GM19193 (cell line): ENCODE data around the gene RPS6KA2.

Experiments used
- POLR2A ChIP-seq: IDR thresholded peaks from 4 replicates; pipeline ENCODE4 v1.6.1; 2011; ENCODE audit not compliant: insufficient read depth, insufficient read length; ENCODE audit errors: extremely low read depth

The RPS6KA2 gene

DNA sequence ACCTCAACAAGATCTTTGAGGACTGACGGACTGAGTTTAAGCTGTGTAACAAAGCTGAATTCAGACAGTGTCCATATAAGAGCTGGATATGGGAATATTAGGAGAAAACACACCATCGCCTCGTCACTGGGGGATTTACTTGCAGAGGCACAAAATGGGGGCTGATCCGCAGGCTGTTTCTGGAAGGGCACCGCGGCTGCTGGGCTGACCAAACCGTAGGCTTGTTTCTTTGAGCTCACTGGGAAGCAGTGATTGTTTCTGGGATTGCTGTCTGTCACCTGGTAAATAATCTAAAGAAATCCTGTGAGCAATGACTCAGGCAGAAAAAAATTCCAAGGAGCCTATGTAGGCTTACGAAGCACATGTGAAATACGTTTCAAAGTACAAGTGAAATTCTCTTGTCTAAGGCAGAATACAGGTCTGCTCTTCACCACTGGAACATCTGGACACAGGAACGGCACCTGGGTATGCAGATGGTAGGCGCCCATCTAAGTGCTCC, 180.4 kb downstream of the RPS6KA2 start:
- no peak for TF ChIP-seq POLR2A

DNA sequence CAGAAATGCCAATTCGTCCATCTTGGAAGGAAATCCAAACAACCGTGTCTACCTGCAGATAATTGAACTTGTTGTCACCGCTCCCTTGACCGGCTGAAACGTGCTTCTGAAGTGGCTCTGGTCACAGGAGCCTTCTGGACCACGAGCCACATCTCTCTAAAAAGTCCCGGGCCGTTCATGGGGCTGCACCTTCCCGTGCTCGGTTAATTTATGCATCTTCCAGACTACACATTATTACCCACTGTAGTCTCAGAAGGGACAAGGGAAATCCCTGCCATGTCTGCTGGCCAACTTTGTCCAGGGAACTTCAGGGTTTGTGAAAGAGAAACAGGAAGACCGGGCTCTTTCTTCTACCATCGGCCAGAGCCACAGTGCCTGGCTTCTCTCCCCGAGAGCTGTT, 180.9 kb downstream of the RPS6KA2 start:
- no peak for TF ChIP-seq POLR2A

DNA sequence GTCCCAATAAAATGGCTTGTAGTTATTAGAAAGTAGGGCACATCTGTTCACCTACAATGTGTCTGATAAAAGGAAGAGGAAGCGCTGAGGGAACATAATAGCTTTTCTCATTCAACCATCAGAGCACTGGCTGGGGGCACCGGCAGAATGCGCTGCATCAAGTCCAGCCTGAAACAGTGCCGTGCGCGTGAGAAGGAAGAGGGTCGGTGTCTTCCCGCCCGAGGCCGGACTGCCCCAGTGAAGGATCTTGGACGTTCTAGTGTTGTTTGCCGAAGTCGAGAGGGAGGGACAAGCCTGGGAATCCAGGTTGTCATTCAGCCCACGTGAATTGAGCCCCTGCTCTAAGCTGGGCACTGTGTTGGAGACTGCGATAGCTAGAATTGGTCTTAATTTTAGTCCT, 182.6 kb downstream of the RPS6KA2 start:
- no peak for TF ChIP-seq POLR2A

DNA sequence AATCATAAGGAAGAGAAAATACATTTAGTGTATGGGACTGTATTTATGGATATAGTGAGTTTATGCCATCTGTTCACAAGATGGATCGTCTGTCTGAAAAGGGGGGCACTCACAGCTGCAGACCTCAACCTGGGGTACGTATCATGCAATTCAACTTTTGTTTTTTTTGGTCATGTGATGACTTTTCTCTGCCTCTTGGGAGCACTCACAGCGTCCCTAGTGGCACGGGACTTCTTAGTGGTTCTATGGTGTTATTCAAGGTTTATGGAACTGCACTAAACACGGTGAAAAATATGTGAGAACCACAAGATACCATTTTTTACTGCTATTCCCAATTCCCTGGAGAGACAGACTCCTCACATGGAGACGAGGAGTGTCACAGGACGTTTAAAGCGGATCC, 183.9 kb downstream of the RPS6KA2 start:
- TF ChIP-seq POLR2A = no peak

DNA sequence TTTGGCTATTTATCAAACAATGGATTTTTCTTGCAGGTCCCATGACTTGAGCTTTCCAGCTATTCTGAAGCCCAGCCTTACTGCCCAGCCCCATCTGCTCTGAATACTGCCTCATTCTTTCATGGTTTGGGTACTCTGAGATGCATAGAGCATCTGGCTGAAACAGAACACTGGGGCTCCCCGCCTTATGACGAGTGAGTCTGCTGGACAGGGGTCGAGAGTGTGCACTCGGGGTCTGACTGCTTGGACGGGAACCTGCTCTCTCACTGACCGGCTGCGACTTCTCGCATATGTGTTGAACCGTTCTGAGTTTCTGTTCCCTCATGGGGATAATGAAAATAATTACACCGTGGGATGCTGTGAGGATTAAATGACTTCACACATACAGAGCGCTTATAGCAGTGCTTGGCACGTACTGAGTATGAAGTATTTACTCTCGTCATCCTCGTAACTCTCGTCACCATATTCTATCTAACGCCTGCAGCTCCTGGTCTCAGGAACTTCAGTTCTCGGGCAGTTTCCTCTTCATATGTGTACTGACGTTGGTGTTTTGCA, 184.8 kb downstream of the RPS6KA2 start:
- no peak for TF ChIP-seq POLR2A

DNA sequence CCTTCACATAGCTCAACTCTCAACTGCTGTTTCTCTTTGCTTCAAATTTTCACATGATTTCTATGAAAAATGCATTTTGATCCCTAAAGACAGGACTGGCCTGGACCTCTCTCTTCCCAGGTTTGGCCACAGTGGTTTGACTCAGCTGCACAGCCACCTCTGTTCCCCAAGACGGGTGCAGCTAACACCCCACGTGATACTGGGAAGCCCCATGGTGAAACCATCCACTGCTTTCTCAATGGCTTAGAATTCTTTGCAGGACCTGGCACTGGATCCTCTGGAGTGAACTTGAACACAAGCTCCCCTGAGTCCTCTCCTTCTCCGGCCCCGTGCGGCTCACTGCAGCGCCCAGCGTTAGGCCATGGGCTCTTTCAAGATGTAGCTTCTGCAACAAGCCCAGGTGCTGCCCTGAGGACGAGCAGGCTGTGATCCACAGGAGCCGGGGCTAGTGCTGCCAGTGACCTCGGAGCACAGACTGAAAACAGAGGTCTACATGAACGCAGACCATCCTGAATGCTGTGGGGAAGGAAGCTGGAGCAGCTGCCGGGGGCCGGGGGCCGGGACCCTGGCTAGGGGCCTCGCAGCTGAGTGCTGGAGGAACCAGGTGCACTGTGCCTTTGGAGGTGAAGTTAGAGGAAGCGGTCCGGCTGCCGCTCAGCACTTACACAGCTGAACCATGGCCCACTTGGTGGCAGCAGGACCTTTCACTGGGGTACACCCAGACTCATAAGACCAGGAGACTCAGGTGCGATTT, 185.5 kb downstream of the RPS6KA2 start:
- no peak for TF ChIP-seq POLR2A

- no peak for TF ChIP-seq POLR2A
Measured at GRCh38 chr6:166440729-166441128, 186.3 kb downstream of the RPS6KA2 start.

DNA sequence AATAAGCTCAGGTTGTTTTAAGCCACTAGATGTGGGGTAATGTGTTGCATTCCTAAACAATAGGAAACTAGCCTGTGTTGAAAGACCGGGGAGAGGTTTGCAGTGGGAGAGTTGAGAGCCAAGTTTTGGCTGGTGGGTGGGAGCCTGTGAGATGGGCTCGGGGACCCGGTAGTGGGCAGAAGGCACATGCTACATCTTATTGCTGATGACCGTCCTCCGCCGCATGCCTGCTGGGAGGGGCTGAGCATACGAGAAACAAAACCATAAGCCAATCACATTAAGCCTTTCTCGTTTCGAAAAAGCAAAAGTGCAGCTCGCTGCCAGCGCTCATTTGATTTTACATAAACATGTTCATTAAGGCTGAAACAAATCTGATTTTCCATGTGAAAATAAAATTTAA, 186.9 kb downstream of the RPS6KA2 start:
- TF ChIP-seq POLR2A = no peak

- TF ChIP-seq POLR2A = no peak
Measured at GRCh38 chr6:166439366-166440091, 187.5 kb downstream of the RPS6KA2 start.

DNA sequence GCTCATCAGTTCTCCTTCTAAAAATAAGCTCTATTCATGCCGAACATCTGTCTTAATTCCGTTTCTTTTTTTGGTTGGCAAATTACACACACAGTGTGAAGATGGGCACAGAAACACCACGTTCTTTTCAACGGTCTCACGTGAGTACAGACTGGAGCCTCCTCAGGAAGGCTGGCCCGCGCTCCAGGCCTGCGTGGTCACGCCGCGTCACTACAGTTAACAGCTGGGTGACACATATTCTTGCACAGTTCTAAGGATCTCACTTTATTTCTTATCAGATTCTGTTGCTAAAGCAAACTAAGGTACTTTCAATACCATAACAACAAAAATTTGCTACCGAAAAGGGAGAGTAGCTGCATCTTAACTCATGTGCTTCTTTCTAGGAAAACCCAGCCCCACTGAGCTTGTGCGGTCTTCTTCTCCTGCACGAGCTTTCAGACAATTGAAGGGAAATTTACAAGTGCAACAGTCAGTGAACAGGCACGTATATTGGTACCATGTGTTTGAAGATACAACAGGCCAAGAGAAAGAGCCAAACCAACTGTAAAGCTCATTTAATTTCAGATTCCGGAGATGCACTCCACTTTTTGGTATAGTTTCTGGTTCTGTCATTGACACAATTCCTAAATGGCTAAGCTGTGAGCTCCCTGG, 188.7 kb downstream of the RPS6KA2 start:
- TF ChIP-seq POLR2A = no peak

- no peak for TF ChIP-seq POLR2A
Measured at GRCh38 chr6:166437661-166438060, 189.4 kb downstream of the RPS6KA2 start.

DNA sequence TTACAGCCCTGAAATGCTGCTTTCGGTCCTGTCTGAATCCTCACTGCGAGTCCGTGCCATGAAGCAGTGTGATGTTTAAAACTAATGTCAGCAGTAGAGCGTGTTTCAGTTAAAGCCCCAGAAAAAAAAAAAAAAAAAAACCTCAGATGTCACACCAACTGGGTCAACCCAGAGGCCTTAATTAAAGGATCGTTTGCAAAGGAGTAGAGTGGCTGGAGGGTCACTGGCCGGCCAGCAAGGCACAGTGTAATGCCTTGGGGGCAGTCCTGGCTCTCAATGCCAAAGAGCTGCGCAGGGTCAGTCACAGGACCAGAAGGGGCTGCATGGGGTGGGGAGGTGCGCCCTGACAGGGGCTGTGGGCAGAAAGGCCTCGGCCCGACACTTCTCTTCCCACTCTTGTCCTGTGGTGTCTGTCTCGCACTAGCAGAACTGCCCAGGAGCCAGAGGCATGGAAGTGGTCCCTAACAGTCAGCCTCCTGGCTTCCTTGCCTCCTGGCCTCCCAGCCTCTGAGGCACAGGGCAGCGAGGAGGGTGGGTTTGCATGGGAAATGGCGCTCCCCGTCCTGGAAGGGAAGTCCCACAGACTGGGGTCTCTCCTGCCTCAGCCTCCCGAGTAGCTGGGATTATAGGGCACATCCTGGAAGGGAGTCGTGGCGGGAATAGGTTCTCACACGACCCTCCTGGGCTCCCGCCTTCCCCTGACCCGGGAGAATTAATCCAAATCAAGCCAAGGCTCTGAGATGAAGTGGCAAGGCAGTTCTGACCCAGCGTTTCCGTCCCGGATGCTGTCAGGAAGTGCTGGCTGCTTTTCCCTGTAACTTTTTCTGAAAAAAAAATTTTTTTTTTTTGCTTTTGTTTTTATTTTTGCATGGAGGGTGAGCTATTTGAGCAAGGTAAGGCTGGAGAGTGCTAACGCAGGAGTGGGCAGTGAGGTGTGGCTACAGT, 190.6 kb downstream of the RPS6KA2 start:
- TF ChIP-seq POLR2A = no peak

- no peak for TF ChIP-seq POLR2A
Measured at GRCh38 chr6:166435574-166435973, 191.5 kb downstream of the RPS6KA2 start.

GRCh38 chr6:166434336-166434735, 192.7 kb downstream of the RPS6KA2 start:
- no peak for TF ChIP-seq POLR2A
